ENCODE data around the gene ICOSLG. TPM values are rescaled to one million over a fixed set of nuclear protein-coding genes. Genes with fewer than 3 reads are reported as not detected.
"Not testable (repeated sequence)": the region's sequence is repeated elsewhere in the genome, so short reads cannot be mapped to it uniquely, and the experiment has no call there.

The ICOSLG gene
- total RNA-seq, 1 donor from 2014 or later: 5.3 TPM

- DNase-seq (ENCODE audit: low spot score) (no peak), ATAC-seq (no peak)
- intact Hi-C loops (cut with DNase I): no loop called here
Measured at GRCh38 chr21:44269090-44269489, 28.3 kb upstream of the ICOSLG start.

GRCh38 chr21:44267655-44268142, 27.0 kb upstream of the ICOSLG start:
- DNase-seq (ENCODE audit: low spot score) (no peak), ATAC-seq (peak; percentile 61)
- intact Hi-C loops (cut with DNase I): no loop called here

GRCh38 chr21:44265734-44266270, 25.1 kb upstream of the ICOSLG start:
- ATAC-seq (no peak), DNase-seq (ENCODE audit: low spot score) (no peak)
- intact Hi-C loops (cut with DNase I): no loop called here

- intact Hi-C loops (cut with DNase I): no loop called here
- ATAC-seq (no peak), DNase-seq (ENCODE audit: low spot score) (no peak)
Measured at GRCh38 chr21:44263768-44264167, 23.0 kb upstream of the ICOSLG start.

DNA sequence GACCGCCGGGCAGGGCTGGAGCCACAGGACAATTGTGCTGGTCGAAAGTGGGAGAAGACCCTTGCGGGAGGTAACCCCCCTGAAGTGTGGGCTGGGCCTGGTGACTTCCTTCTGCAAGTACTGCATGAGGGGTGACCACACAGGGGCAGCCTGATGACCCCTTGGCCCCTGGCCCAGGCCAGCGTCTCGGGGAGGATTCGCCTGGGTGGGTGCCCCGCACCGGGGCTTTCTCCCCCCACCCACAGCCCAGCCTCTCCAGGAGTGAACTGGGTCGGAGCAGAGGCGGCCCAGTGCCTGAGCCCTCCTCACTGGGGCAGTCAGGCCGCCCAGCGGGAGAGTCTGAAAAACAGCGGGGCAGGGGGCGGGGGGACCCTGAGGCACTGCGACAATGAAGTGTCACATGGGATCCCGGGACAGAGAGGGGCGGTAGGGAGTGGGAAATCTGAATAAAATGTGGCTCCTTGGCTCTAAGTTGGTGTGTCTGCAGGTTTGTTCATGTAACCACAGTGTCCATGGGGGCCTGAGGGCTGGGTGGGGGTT, 22.5 kb upstream of the ICOSLG start:
- ATAC-seq: peak; percentile 15
- intact Hi-C loops (cut with DNase I): no loop called here
- DNase-seq (ENCODE audit: low spot score): no peak

- DNase-seq (ENCODE audit: low spot score) (peak; percentile 45), ATAC-seq (no peak)
- intact Hi-C loops (cut with DNase I): no loop called here
Measured at GRCh38 chr21:44262338-44263056, 21.8 kb upstream of the ICOSLG start.

- intact Hi-C loops (cut with DNase I): no loop called here
- ATAC-seq (no peak), DNase-seq (ENCODE audit: low spot score) (peak; percentile 53)
Measured at GRCh38 chr21:44261675-44262295, 21.0 kb upstream of the ICOSLG start, which contains the start of gene DNMT3L. Gene DNMT3L, minus strand, starts transcription at chr21:44261897. Its CDS starts 638 bp downstream, at chr21:44261259.

DNA sequence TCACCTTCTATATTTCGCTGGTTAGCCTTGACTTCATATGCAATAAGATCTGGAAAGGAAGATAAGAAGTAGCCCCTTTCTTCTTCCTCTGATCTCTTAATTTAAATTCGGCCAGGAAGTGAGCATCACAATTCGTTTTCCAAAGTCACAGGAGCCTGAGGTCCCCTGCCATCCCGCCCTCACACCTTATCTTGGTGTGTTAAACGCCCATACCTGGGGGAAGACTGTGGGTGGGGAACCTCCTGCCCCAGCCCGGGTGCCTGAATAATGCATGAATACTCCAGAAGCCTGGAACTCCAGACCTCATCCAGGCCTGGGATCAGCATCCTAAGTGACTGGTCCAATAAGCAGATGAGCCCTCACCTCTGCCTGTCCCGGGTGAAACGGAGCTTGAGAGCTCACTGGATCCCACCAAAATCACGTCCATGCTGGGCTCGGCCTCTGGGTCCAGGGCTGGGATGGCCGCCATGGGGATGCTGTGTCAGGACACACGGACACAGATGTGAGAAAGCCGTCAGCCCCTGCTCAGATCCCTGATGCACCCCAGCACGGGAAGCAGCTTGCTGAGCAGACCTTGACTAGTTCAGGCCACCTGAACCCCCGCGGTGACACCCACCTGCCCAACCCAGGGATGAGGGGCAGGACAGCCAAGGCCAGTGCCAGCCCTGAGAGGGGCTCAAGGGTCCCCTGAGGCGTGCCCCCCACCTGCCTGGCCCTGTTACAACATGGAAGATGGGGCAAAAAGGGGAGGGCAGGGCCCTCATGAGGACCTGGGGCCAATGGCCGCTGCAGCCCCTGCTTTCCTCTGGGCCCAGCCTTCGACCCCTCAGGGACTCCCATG, 20.3 kb upstream of the ICOSLG start:
- peak; percentile 54 for DNase-seq (ENCODE audit: low spot score)
- no peak for ATAC-seq
- intact Hi-C loops (cut with DNase I): no loop called here

GRCh38 chr21:44260066-44260465, 19.3 kb upstream of the ICOSLG start:
- ATAC-seq (no peak), DNase-seq (ENCODE audit: low spot score) (no peak)
- intact Hi-C loops (cut with DNase I): no loop called here

- no peak for DNase-seq (ENCODE audit: low spot score)
Measured at GRCh38 chr21:44259082-44259705, 18.5 kb upstream of the ICOSLG start.

GRCh38 chr21:44258056-44258725, 17.4 kb upstream of the ICOSLG start:
- DNase-seq (ENCODE audit: low spot score) (peak; percentile 45), ATAC-seq (no peak)
- intact Hi-C loops (cut with DNase I): no loop called here

More at GRCh38 chr21:44259082-44259705, 18.5 kb upstream of the ICOSLG start:
- intact Hi-C loops (cut with DNase I): no loop called here
- ATAC-seq: no peak

- intact Hi-C loops (cut with DNase I): no loop called here
- ATAC-seq: no peak
- no peak for DNase-seq (ENCODE audit: low spot score)
Measured at GRCh38 chr21:44255511-44255981, 14.8 kb upstream of the ICOSLG start.

DNA sequence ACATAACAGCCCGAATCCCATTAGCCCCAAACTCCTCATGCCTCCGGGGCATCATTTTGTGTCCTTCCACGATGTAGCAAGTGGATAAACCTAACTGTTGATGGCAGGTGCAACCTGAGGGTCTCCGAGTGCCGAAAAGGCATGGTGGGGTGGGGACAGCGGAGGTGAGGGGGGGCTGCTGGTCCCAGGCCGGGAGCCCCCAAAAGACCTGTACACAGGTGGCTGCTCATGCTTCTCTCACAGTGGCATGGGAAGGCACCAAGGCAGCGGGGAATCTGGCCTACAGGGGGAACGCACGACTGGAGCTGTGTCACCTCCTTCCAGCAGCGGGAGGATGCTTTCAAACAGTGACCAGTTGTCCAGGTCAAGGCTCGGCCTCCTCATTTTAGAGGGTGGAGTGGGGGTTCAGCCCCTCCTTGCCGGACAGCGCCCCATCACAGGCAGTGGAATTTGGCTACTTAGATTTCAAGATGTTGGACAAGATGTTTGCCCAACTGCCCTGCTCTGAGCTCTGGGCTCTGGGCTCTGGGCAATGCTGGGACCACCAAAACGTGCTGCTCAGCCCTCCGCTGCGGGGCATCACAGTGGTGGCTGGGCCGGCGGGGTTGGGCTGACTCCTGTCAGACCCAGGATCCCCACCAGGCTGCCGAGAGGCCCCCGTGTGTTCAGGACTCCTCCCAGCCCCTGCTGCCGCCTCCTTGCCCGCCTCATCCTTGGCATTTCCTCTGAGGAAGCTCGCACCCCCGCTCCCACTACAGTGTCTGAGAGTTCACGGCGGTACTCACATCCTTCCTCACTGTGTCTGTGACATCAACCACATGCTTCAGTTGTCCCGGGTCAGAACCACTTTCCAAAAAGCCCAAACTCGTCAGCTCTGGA, 13.3 kb upstream of the ICOSLG start:
- intact Hi-C loops (cut with DNase I): no loop called here
- ATAC-seq (no peak), DNase-seq (ENCODE audit: low spot score) (peak; percentile 53)

DNA sequence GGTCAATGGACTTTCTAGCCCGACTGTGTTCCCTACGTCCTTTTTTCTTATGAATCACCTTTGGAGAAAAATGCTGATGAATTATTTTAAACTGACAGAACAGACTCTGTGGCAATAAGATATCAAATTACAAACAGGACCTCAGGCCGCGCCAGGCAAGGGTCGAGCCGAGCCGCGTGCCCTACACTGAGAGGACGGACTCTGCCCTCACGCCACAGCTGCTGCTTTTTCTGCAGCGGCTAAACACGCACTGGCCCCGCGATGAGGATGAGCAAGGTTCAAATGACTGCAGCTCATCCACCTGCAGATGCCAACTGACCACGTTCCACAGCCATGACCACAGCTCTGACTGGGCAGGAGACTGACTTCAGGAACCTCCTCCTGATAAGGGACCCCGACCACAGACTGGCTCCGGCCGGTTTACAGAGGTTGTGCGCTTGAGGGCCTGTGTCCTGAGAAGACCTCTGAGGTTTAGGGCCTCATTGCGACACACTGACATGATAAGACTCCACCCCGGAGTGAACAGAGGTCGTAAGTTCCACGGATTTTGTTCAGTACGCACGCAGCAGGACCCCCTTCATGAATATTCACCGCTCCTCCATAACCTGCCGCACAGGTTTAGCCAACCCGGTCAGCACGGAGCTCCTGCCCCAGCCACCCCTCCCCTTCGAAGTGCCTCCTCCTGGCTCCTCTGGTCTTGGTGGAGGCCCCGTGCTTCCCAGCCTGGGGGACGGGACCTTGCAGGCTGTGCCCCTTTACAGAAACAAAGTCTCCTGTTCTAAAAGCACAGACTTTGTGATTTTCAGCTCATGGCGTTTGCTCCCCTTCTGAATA, 8.7 kb upstream of the ICOSLG start:
- DNase-seq (ENCODE audit: low spot score); intact Hi-C loops (cut with DNase I): not testable (repeated sequence)
- peak; percentile 58 for ATAC-seq

GRCh38 chr21:44247904-44248303, 7.2 kb upstream of the ICOSLG start:
- ATAC-seq; intact Hi-C loops (cut with DNase I); DNase-seq (ENCODE audit: low spot score): not testable (repeated sequence)

DNA sequence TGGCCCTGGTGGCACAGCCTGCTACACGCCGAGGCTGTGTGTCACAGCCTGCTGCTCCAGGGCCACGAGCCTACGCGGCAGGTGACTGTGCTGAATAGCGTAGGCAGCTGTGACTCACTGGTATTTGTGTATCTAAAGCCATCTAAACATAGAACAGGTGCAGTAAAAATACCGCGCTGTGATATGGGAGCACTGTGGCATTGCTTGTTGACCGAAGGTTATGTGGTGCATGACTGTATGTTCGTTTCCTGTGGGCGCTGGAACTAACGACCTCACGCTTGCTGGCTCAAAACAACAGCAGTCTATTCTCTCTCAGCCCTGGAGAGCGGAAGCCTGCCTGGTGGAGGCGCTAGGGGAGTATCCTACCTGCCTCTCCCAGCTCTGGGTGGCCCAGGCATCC, 3.2 kb upstream of the ICOSLG start:
- intact Hi-C loops (cut with DNase I); ATAC-seq; DNase-seq (ENCODE audit: low spot score): not testable (repeated sequence)
